DMS79 treated with DMSO at 0.1 percent for 48 hours (cell line): Measurements from ENCODE around the gene CCNT2.
"Not testable (repeated sequence)": the region's sequence is repeated elsewhere in the genome, so short reads cannot be mapped to it uniquely, and the experiment has no call there.

ENCODE experiments used
- DNase-seq: peaks from one replicate; lab custom pipeline; 2025; lab: John Stamatoyannopoulos, UW

Gene CCNT2

DNA sequence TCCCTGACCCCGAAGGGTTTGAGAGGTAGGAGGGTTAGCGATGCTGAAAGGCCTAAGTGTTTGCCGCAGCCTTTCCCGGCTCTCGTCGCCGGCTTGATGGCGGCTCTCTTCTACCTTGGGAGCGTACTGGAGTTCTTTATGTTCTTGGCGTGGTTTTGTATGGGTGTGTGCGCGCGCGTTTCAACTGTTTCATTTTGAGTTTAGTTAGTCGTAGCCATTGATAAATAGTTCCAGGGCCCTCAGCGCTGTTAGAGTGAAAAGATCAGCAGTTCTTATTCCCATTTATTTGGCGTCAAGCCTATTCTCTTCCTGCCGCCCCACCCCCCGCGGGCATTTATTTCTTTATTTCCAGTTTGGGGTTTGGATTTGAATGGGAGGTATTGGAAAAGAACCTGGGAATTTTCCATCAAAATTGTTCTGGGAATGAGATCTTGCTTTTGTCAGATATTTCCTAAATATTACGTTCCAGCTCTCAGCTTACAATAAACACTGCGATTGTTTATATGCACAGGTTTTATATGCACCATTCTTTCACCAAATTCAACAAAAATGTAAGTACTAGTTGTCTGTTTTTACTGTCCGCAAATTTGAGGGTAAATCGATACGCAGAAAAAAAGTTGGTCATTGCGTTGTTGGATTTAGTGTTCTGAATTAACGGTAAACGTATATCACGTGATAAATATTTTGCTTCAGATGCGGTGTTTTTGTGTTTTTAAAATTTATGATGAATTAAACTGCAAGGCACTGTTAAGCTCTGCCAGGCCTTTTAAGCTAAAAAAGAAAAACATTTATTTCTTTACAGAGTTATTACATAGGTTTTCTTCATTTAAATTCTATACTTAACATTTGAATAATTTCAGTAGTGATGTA lies 954 bp downstream of the CCNT2 start:
- DNase-seq: peak; percentile 34

DNA sequence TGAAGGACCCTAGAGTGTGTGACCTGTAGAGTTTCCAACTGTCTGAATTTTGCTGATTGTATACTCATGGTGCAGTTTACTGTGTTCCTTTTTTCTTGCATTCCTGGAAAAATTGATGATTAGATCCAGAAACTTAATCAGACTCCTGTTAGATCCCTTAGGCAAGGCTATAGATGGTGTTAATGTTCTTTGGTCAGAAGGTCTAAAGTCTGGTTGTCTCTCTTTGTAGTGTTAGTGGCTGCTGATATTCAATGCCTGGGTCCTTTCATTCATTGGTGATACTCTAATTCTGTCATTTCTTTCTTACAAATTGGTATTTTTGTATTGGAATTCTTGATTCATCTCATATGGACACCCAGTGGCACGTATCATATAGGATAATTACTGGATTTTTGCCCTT lies 6.3 kb downstream of the CCNT2 start:
- no peak for DNase-seq

DNA sequence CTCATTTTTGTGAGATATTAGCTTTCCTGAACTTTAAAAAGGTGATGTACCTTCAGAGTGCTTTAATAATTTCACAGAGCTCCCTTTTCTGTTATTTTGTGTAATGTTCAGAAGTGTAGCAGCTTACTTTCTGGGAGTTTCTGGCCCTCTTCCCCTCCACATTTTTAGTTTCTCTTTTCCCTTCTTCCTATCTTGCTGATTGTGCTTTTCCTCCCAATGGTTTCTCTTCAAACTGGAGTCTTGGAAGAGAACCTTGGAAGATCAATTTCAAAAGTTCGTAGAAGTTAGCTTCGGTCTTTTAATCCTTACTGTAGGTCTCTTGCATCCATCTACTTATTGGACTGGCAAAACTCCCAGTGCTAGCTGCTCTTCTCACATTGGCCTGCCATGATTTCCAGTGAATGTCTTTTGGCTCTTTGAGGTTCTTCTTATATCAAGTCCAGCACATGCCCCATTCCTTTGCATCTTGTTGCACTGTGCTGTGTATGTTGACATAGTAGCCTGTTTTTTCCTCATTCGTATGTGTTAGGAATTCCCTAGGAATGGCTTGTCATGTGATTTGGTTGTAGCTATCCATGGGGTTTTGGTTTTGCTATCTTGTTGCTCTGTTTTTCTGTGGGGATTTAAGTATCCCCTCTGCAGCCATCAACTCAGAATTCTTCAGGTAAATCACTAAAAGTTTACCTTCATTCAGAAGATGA lies 7.8 kb downstream of the CCNT2 start:
- DNase-seq: no peak

DNA sequence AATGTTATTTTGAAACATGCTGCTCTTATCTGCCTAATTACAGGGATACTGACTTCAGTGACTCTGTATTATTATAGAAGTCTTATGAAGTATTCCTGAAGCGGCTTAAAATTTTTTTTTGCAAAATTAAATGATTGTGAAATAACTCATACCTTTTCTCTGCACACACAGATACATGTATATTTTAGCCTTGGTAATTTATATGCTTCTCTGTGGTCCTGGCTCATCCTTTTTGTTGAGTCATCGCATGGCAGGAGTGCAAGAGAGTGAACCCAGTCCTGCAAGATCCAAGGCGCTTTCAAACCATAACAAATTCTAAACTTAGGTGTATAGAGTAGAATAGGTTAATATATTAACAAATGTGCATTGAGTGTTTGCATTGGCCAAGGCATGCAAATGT lies 8.6 kb downstream of the CCNT2 start:
- DNase-seq: no peak

DNA sequence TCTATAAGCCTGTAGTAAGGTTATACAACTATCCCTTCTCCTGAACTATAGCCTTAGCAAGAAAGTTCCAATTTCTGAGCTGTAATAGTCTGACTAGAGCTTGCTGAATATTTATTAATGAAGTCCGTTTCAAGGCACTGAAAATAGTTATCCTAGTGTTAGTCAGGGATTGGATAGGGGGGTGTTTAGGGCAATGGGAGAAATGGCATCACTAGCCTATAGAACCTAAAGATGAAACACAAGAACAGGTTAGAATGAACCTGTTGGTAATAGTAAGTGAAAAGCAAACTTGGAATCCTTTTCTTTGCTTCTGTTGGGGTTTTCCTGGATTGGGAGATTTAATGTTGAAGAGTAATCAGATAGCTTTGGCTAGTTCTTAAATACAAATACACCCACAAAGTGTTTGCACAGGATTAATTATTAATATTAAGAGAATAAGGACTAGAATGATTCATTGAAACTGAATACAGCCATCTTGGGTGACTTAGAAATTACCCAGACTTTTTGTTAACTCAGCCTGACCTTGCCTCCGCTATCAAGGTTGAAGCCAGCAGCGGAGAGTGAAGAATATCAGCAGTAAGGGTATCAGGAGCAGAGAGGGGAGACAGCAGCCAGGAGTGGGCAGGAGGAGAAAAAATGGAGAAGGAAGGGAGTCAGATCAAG lies 14.4 kb downstream of the CCNT2 start:
- no peak for DNase-seq

DNA sequence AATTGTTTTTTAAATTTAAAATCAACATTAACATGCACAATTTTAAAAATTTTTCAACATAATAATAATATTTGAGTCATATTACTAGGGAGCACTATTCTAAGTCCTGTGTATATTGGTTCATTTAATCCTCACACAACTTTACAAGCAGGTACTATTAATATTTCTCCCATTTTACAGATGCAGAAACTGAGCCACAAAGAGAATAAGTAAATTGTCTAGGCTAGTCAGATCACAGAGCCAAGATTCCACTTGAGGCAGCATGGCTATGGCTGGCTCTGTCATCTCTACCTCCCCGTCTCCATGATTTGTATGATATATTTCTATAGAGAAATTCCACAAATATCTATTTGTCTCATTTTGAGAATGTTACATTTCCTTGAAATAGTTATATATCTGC lies 15.1 kb downstream of the CCNT2 start:
- no peak for DNase-seq

DNA sequence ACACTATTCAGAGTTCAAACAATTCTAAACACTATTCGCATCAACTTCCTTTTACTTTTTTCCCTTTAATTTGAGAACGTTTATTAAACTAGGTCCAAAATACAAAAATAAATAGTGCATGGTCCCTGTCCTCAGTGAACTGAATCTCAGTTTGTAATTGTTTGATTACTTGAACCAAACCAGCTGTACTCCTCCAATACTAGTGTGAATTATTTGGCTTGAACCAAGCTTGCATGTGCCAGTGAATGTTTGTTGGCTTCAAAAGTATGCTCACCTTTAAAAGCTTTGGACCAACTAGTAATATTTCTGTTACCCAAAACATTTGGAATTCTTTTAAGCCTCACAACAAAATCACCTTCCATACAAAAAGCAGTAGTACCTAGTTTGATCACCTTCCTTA lies 15.5 kb downstream of the CCNT2 start:
- no peak for DNase-seq

DNA sequence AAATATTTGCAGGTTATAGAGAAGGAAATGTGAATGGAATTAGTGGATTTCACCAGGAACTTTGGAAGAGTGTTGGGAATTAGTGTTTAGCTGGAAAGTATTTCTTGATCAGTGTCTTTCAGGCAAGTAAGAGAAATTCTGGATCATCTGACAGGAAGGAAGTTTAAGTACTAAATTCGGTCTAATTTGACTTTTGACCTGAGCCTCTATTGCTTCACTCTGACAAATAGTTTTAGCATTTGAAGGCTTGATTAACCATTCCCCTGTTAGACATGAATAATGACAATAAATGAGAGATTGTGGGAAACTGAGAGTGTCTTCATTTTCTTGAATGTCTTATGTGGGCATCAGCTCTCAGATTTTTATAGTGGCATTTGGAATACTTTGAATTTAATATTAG lies 16.0 kb downstream of the CCNT2 start:
- DNase-seq: no peak

DNA sequence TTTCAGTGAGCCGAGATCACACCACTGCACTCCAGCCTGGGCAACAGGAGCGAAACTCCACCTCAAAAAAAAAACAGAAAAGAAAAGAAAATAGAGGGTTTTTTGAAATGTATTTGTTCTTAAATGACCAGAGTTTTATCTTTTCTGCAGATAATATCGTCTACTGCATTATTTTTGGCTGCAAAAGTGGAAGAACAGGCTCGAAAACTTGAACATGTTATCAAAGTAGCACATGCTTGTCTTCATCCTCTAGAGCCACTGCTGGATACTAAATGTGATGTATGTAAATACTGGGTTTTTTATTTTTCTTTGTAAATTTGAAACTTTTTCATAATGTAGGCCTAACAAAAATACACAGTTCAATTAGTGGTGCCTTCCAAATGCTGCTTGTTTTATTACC lies 18.1 kb downstream of the CCNT2 start:
- no peak for DNase-seq

DNA sequence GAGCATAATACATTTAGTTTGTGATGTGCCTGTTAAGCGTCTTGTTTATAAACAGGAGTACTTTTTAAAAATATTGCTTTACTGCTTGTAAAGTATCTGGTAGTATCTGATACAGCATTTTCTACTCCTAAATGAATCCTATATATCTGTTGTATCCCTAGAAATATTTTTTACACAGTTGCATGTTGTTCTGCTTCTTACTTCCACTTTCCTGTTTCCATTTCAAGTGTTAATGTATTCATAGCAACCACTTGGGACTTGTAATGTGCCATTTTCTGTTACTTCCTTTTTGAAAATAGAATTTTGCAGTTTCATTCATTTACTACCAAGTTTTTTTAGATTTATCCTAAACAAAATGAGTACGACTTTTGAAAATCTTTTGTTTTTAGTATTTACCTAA lies 24.9 kb downstream of the CCNT2 start:
- DNase-seq: no peak

DNA sequence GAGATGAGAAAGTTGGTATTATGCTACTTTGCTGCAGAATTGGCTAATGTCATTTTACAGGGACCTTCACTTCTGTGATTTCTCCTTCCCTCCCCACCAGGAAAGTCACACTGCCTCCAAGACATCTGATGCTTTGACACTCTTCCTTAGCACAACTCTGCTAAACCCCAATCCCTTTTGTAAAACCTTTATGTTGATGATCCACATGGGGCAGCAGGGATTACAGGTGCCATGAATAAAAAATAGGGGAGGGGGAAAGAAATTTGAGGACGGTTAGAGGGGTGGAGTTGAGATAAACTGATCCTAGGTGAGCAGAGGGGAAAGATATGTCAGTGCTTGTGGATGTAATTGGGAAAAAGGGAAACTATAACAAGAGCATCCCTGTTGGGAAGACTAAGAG lies 26.4 kb downstream of the CCNT2 start:
- no peak for DNase-seq

DNA sequence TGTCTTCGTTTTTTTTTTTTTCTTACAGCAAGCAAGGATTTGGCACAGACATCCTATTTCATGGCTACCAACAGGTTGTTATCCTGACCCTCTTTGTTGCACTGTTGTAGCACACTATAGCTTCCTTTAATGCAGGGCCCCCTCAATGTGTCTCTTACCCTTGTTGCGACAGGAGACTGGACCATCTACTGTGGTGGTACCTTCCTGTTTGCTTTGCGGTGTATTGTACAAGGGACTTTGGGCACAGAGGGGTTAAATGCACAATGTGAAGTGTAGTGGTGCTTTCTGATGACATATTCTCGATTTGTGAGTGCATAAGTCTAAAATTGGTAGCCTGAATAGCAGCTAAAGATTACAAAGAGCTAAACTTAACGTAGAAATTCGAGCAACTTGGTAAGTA lies 27.5 kb downstream of the CCNT2 start:
- no peak for DNase-seq

DNA sequence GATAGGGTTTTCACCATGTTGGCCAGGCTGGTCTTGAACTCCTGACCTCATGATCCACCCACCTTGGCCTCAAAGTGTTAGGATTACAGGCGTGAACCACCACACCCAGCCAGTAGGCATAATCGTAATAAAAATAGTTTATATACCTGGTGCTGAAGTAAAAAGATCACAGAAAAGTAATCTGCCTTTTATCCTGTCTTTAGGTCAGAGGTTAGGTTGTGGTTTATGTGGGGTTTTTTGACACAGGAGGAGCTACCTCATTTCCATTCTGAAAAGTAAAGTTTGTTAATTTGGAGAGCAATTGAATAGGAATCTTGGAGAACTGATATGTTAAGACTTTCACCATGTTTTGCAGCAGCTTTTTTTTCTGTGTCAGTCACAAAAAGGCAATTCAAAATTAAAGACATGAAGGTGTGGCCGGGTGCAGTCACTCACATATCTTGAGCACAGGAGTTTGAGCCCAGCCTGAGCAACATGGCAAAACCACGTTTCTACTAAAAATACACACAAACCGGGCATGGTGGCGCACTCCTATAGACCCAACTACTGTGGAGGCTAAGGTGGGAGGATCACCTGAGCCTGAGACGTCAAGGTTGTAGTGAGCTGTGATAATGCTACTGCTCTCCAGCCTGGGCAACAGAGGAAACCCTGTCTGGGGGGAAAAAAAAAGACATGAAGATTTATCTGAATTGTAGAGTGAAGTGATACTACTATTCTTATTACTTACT lies 31.5 kb downstream of the CCNT2 start:
- no peak for DNase-seq

DNA sequence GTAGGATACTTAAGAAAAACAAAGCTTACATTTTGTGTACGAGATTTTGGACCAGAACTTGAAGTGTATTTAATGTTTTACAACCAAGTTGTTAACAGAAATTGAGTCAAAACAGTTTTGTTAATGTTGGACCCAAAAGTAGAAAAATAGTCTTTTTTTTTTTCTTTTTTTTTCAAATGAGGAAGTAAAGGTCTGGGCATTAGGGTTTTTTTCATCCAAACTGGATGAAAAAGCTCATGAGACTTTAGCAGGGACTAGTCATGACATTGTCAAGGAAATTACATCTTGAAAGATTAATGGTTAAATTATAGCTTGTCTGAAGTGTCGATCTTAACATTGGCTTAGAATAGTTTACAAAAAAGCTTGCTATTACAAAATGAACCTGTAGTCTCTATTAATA lies 32.3 kb downstream of the CCNT2 start:
- no peak for DNase-seq

DNA sequence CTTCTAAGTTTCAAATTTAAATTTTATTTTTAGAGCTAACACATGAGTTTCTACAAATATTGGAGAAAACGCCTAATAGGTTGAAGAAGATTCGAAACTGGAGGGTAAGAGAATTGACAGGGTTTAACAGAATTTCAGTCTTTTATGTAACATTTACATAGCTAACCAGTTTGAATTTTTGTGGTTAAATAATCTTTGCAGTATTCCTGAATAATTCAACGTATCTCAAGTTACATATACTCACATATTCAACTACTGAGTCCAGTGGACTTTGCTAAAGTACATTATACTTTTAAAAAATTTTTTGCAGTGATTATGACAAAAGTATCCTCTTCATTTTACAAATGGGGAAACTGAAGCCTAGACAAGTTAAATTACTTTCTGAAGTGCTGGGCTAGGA lies 34.0 kb downstream of the CCNT2 start:
- DNase-seq: no peak

DNA sequence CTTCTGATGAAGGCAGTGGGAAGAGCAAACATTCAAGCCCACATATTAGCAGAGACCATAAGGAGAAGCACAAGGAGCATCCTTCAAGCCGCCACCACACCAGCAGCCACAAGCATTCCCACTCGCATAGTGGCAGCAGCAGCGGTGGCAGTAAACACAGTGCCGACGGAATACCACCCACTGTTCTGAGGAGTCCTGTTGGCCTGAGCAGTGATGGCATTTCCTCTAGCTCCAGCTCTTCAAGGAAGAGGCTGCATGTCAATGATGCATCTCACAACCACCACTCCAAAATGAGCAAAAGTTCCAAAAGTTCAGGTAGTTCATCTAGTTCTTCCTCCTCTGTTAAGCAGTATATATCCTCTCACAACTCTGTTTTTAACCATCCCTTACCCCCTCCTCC lies 35.4 kb downstream of the CCNT2 start:
- DNase-seq: no peak

DNA sequence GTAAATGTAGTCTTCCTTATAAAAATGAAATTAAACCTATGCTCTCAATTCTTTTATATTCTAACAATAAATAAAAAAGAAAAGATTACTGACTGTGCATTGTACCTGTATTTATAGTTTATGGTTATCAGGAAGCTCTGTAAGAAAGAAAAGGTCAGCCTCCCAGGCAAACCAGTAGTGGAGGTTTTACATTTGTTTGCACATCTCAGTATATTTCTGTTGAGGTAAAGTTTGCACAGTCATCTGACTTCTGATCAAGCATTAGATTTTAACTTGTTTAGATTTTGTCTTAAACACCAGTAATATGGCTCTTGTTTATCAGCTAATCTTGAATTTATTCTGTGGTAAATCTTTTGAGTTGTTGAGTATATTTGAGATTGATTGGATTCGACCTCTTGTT lies 37.1 kb downstream of the CCNT2 start:
- DNase-seq: no peak

DNA sequence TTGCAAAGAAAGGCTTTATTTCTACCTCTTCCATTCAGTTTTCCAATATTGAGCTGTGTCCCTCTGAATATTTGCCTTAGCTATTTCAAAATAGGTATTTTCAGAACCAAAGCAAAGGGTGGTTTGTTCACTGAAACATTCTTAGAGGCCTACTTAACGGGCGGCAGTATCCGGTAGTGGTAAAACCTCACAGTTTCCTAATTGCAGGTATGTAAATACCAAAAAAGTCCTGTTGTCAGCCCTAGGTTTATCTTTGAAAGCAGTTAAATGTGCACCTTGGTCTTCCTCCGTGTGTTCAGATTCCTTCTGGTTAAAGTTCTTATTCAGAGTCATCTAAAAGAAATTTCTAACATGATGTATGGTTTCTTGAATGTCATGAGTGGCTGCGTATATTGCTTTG lies 38.9 kb downstream of the CCNT2 start:
- no peak for DNase-seq

DNA sequence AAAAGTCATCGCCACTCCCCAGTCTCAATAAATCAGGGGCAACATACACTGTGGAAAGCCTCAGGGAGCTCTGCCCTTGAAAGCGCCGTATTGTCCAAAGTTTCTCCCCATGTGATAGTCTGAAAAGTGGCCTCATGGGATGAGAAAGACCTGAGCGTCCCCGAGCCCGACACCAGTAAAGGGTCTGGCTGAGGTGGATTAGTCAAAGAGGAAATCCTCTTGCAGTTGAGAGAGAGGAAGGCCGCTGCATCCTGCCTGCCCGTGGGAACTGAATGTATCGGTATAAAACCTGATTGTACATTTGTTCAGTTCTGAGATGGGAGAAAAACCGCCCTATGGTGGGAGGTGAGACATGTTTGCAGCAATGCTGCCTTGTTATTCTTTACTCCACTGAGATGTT lies 48.5 kb downstream of the CCNT2 start:
- not testable (repeated sequence) for DNase-seq

DNA sequence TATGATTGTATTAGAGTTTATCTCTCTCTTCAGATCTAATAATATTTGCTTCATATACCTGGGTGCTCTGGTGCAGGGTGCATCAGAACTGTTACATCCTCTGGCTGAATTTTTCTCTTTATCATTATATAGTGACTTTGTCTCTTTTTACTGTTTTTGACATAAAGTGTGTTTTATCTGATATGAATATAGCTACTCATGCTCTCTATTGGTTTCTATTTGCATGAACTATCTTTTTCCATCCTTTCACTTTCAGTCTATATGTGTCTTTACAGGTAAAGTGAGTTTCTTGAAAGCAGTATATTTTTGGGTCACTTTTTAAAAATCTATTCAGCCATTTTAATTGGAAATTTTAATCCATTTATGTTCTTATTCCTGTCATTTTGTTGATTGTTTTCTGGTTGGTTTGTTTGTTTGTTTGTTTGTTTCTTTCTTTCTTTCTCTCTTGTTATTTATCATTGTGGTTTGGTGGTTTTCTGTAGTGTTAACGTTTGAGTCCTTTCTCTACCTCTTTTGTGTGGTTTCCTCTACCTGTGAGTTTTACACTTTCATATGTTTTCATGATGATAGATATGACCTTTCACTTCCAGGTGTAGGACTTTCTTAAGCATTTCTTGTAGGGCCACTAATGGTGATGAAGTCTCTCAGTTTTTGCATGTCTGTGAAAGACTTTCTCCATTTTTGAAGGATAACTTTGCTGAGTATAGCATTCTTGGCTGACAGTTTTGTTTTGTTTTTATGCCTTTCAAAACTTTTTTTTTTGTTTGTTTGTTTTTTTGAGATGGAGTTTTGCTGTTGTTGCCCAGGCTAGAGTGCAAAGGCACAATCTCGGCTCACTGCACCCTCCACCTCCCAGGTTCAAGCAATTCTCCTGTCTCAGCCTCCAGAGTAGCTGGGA lies 54.9 kb downstream of the CCNT2 start:
- DNase-seq: no peak

DNA sequence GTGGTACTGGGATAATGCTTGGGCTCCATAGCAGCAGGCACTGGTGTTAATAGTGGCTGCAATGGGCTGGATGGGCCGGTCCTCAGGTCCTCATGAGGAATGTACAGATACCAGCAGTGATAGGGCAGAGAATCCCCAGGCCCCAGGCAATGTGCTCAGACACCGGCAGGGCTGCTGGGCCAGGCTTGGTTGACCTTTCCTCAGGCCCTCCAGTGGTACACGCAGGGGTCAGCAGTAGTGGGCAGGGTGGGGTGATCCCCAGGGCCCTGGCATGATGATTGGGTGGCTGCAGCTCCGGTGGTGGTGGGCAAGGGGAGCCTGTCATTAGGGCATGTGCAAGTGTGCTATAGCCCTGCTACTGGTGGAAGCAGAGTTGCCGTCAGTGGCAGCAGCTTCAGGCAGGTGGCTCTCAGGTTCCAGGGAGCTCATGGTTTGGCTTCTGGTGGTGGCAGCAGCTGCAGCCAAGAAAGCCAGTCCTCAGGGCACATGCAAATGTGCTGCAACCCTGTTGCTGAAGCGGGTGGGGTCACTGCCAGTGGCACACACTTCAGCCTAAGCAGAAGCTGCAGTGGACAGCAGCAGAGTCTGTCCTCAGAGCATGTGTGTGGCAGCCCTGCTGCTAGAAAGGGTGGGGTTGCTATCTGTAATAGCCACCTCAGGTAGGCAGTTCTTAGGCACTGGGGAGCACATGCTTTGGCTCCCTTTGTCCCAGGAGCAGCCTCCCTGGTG lies 56.8 kb downstream of the CCNT2 start:
- DNase-seq: no peak
